ENCODE data around the gene MXRA7.
"Not testable (repeated sequence)": the region's sequence is repeated elsewhere in the genome, so short reads cannot be mapped to it uniquely, and the experiment has no call there.

The MXRA7 gene

GRCh38 chr17:76735006-76735405 lies 24.2 kb upstream of the MXRA7 start:
- DNase-seq = no peak

GRCh38 chr17:76734080-76734840 lies 23.5 kb upstream of the MXRA7 start:
- DNase-seq = no peak

GRCh38 chr17:76733618-76733957 lies 22.8 kb upstream of the MXRA7 start:
- no peak for DNase-seq

- no peak for DNase-seq
Measured at GRCh38 chr17:76732734-76733617, 22.2 kb upstream of the MXRA7 start.

- not testable (repeated sequence) for DNase-seq
Measured at GRCh38 chr17:76731800-76732733, 21.3 kb upstream of the MXRA7 start.

GRCh38 chr17:76727745-76728456 lies 17.1 kb upstream of the MXRA7 start:
- DNase-seq = no peak

GRCh38 chr17:76726776-76727718 lies 16.3 kb upstream of the MXRA7 start, which contains the start of gene METTL23:
Gene METTL23 (plus strand): TSS chr17:76726839. CDS start chr17:76729711, 2,872 bp downstream.
- peak; percentile 92 for DNase-seq

- DNase-seq = peak; percentile 99
Measured at GRCh38 chr17:76726231-76726775, 15.5 kb upstream of the MXRA7 start, which contains the start of gene JMJD6. Gene JMJD6 (minus strand): TSS chr17:76726606. CDS start chr17:76726475, 131 bp downstream.

GRCh38 chr17:76725580-76726230 lies 14.9 kb upstream of the MXRA7 start:
- DNase-seq = peak; percentile 76

- no peak for DNase-seq
Measured at GRCh38 chr17:76723812-76724211, 13.0 kb upstream of the MXRA7 start.

- DNase-seq = not testable (repeated sequence)
Measured at GRCh38 chr17:76722977-76723376, 12.2 kb upstream of the MXRA7 start.

- DNase-seq = no peak
Measured at GRCh38 chr17:76722279-76722678, 11.5 kb upstream of the MXRA7 start.

GRCh38 chr17:76721463-76721862 lies 10.7 kb upstream of the MXRA7 start:
- DNase-seq = no peak

GRCh38 chr17:76720941-76721340 lies 10.2 kb upstream of the MXRA7 start:
- no peak for DNase-seq

GRCh38 chr17:76720211-76720610 lies 9.4 kb upstream of the MXRA7 start:
- no peak for DNase-seq

GRCh38 chr17:76718516-76718915 lies 7.8 kb upstream of the MXRA7 start:
- DNase-seq = no peak

GRCh38 chr17:76716839-76717215 lies 6.1 kb upstream of the MXRA7 start:
- DNase-seq = no peak

- peak; percentile 73 for DNase-seq
Measured at GRCh38 chr17:76716146-76716838, 5.5 kb upstream of the MXRA7 start.

- DNase-seq = no peak
Measured at GRCh38 chr17:76715496-76715830, 4.7 kb upstream of the MXRA7 start.

All from islet precursor cell (in vitro differentiated cells).